ENCODE results near the gene NLGN3.

GRCh38 chrX:71184803-71185495 is 40.3 kb downstream of the NLGN3 start:
- TF ChIP-seq USF2 (IDR thresholded peaks at IDR 0.05) (no peak), EP300 (IDR thresholded peaks at IDR 0.05) (no peak), ZNF302 (CRISPR knock-in tag; IDR thresholded peaks at IDR 0.05) (no peak), CTCF (IDR thresholded peaks at IDR 0.05) (no peak), POLR2A (IDR thresholded peaks at IDR 0.05; ENCODE audit: low read length) (no peak), REST (IDR thresholded peaks at IDR 0.05) (no peak), CHD4 (IDR thresholded peaks at IDR 0.05; ENCODE audit: borderline replicate concordance) (no peak), E2F6 (IDR thresholded peaks at IDR 0.05; ENCODE audit: borderline replicate concordance, low read depth) (no peak), CBX2 (IDR thresholded peaks at IDR 0.05; ENCODE audit: borderline replicate concordance, low read depth) (no peak), GATA3 (IDR thresholded peaks at IDR 0.05; ENCODE audit: borderline replicate concordance) (no peak)
